ENCODE data around the gene FRMD8. TPM values are rescaled to one million over a fixed set of nuclear protein-coding genes. Genes with fewer than 3 reads are reported as not detected.
A peak's percentile ranks its signal among the peaks of the same experiment; 100 is the strongest.

The FRMD8 gene
- polyA plus RNA-seq, 1 donor (not counting 4 experiments of a cell fraction or from before 2014, with no cell fraction given) = 24.1 TPM

DNA sequence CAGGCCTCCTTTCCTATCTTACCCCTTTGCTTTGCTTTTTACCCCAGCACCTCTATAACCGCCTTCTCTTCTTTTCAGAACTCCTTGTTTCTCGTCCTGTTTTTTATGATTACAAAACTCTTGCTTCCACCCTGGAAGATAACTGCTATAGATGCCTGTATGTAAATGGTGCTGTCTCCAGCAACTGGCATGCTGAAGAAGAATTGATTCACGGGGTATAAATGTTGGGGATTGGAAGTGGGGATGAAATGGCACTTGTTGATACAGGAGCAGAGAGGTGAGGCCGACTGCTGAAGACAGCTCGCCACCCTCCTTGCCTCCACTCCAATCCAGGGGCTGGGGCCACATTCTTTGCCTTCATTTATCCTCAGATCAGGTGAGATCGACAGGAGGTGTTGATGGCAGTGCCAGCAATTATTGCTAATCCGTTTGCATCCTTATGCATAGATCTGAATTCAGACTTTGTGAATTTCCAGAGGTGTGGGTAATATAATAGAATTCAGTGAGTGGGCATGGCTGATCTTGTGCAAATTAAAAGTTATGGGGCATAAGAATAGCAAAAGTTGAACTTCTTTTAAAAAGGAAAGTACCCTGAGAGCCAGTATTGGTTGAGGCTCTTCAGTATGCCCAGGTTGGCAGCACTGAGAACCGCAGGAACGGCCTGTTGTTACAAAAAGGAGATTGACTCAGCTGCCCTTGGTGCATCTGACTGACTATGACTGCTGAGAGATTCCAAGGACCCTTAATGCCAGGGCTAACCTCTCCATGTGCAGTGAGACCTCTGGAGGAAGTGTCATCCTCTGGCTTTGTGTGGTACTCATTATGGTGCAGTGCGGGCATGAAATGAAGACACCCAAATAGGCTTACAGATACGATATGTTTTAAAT, 41.5 kb downstream of the FRMD8 start:
- no peak for TF ChIP-seq EZH2 (IDR thresholded peaks at IDR 0.05; ENCODE audit: low read length)
- no peak for TF ChIP-seq CTCF (optimal IDR thresholded peaks at IDR 0.05 in 1 of 3, IDR thresholded peaks at IDR 0.05 in 1 of 3, conservative IDR thresholded peaks at IDR 0.05 in 1 of 3; ENCODE audit: extremely low read depth in 1 of 3, insufficient read depth in 2 of 3, low read length in 3 of 3)
- no peaks in the 10 kb centered on the region for H3K27me3 ChIP-seq (ENCODE audit: control insufficient read depth, extremely low read depth, insufficient read depth, low read length)
- peaks cover 60% of the 10 kb centered on the region for H4K20me1 ChIP-seq (ENCODE audit: control insufficient read depth, extremely low read depth, insufficient read depth, low read length)
- peaks cover 42% of the 10 kb centered on the region for H3K4me1 ChIP-seq (ENCODE audit: control insufficient read depth, extremely low read depth, insufficient read depth, low read length)
- FAIRE-seq (no peak), DNase-seq (ENCODE audit: low read depth, low spot score) (no peak)
- H3K4me2 ChIP-seq (ENCODE audit: control insufficient read depth, extremely low read depth, insufficient read depth, low read depth, low read length) = peak overlapping the region; percentile 96
- H3K27ac ChIP-seq (ENCODE audit: control insufficient read depth, insufficient read depth, low read length) = peak overlapping the region; percentile 99
- dilution Hi-C loops (cut with MboI; ENCODE audit: extremely low pct_ligation_motif_present, low sequenced_read_pairs) = no loop called here
- no peak overlapping the region for H2AFZ ChIP-seq (ENCODE audit: control insufficient read depth, low read length)
- H3K36me3 ChIP-seq (ENCODE audit: control insufficient read depth in 2 of 2, extremely low read depth in 1 of 2, insufficient read depth in 2 of 2, low read length in 2 of 2) = peaks cover 0 to 28% of the 10 kb centered on the region in 2 experiments
- peak overlapping the region in 1 of 3 experiments; percentile 97 for H3K4me3 ChIP-seq (ENCODE audit: control insufficient read depth in 2 of 3, extremely low read depth in 1 of 3, insufficient read depth in 2 of 3, low read depth in 1 of 3, low read length in 3 of 3)
- H3K9me1 ChIP-seq (ENCODE audit: control insufficient read depth, extremely low read depth, insufficient read depth, low read length) = no peaks in the 10 kb centered on the region
- peaks cover 63% of the 10 kb centered on the region for H3K79me2 ChIP-seq (ENCODE audit: control insufficient read depth, insufficient read depth, low read length)
- H3K9me3 ChIP-seq (ENCODE audit: control insufficient read depth, low read depth, low read length) = no peaks in the 10 kb centered on the region
- H3K9ac ChIP-seq (ENCODE audit: control insufficient read depth, extremely low read depth, insufficient read depth, low read length) = peak overlapping the region; percentile 100

GRCh38 chr11:65428578-65429067, 42.2 kb downstream of the FRMD8 start:
- Histone ChIP-seq H3K36me3 (ENCODE audit: control insufficient read depth in 2 of 2, extremely low read depth in 1 of 2, insufficient read depth in 2 of 2, low read length in 2 of 2) (peaks cover 1 to 23% of the 10 kb centered on the region in 2 experiments), H3K9me3 (ENCODE audit: control insufficient read depth, low read depth, low read length) (no peaks in the 10 kb centered on the region), H3K4me1 (ENCODE audit: control insufficient read depth, extremely low read depth, insufficient read depth, low read length) (peaks cover 42% of the 10 kb centered on the region), H3K4me3 (ENCODE audit: control insufficient read depth in 2 of 3, extremely low read depth in 1 of 3, insufficient read depth in 2 of 3, low read depth in 1 of 3, low read length in 3 of 3) (peak overlapping the region in 2 of 3 experiments; percentile 21 to 97), H3K27ac (ENCODE audit: control insufficient read depth, insufficient read depth, low read length) (peak overlapping the region; percentile 99), H3K9me1 (ENCODE audit: control insufficient read depth, extremely low read depth, insufficient read depth, low read length) (no peaks in the 10 kb centered on the region), H2AFZ (ENCODE audit: control insufficient read depth, low read length) (no peak overlapping the region), H3K9ac (ENCODE audit: control insufficient read depth, extremely low read depth, insufficient read depth, low read length) (peak overlapping the region; percentile 100), H3K27me3 (ENCODE audit: control insufficient read depth, extremely low read depth, insufficient read depth, low read length) (no peaks in the 10 kb centered on the region), H3K79me2 (ENCODE audit: control insufficient read depth, insufficient read depth, low read length) (peaks cover 56% of the 10 kb centered on the region), H3K4me2 (ENCODE audit: control insufficient read depth, extremely low read depth, insufficient read depth, low read depth, low read length) (peak overlapping the region; percentile 96), H4K20me1 (ENCODE audit: control insufficient read depth, extremely low read depth, insufficient read depth, low read length) (peaks cover 53% of the 10 kb centered on the region)
- FAIRE-seq (no peak), DNase-seq (ENCODE audit: low read depth, low spot score) (no peak)
- dilution Hi-C loops (cut with MboI; ENCODE audit: extremely low pct_ligation_motif_present, low sequenced_read_pairs) = no loop called here
- no peak for TF ChIP-seq EZH2 (IDR thresholded peaks at IDR 0.05; ENCODE audit: low read length)
- TF ChIP-seq CTCF (optimal IDR thresholded peaks at IDR 0.05 in 1 of 3, IDR thresholded peaks at IDR 0.05 in 1 of 3, conservative IDR thresholded peaks at IDR 0.05 in 1 of 3; ENCODE audit: extremely low read depth in 1 of 3, insufficient read depth in 2 of 3, low read length in 3 of 3) = no peak
